CD4-positive, alpha-beta T cell treated with Interleukin-2 at 100 ng/mL for 4 hours (primary cell): ENCODE data around the gene SFRP2.

Experiments used
- DNase-seq: peaks from one replicate; pipeline ENCODE4 v3.0.0-alpha.2; 2020; ENCODE audit warnings: low spot score

Gene SFRP2

GRCh38 chr4:153794006-153794405 lies 5.1 kb upstream of the SFRP2 start:
- no peak for DNase-seq

GRCh38 chr4:153792618-153793247 lies 3.9 kb upstream of the SFRP2 start:
- DNase-seq, result no peak

- DNase-seq, result no peak
These were observed 3.1 kb upstream of the SFRP2 start for GRCh38 chr4:153791746-153792617.

- DNase-seq, result no peak
These were observed 2.2 kb upstream of the SFRP2 start for GRCh38 chr4:153790962-153791551.

- no peak for DNase-seq
These were observed 1.6 kb upstream of the SFRP2 start for GRCh38 chr4:153790500-153790865.

GRCh38 chr4:153789741-153790499 lies 1.0 kb upstream of the SFRP2 start:
- no peak for DNase-seq

- no peak for DNase-seq
These were observed 851 bp downstream of the SFRP2 start for GRCh38 chr4:153788051-153788412.

GRCh38 chr4:153787575-153787974 lies 1.3 kb downstream of the SFRP2 start:
- no peak for DNase-seq

- DNase-seq, result no peak
These were observed 1.8 kb downstream of the SFRP2 start for GRCh38 chr4:153787061-153787560.

- DNase-seq, result no peak
These were observed 2.8 kb downstream of the SFRP2 start for GRCh38 chr4:153785910-153786721.

GRCh38 chr4:153784166-153784699 lies 4.7 kb downstream of the SFRP2 start:
- no peak for DNase-seq

- DNase-seq, result no peak
These were observed 6.3 kb downstream of the SFRP2 start for GRCh38 chr4:153782581-153782980.

- no peak for DNase-seq
These were observed 7.0 kb downstream of the SFRP2 start for GRCh38 chr4:153781717-153782416.

- no peak for DNase-seq
These were observed 7.6 kb downstream of the SFRP2 start for GRCh38 chr4:153781280-153781679.

- no peak for DNase-seq
These were observed 8.0 kb downstream of the SFRP2 start for GRCh38 chr4:153780876-153781275.

GRCh38 chr4:153780221-153780620 lies 8.7 kb downstream of the SFRP2 start:
- DNase-seq, result no peak

GRCh38 chr4:153778383-153778782 lies 10.5 kb downstream of the SFRP2 start:
- no peak for DNase-seq

- DNase-seq, result no peak
These were observed 11.5 kb downstream of the SFRP2 start for GRCh38 chr4:153777421-153777820.

- no peak for DNase-seq
These were observed 12.3 kb downstream of the SFRP2 start for GRCh38 chr4:153776601-153777000.

GRCh38 chr4:153773236-153773690 lies 15.6 kb downstream of the SFRP2 start:
- no peak for DNase-seq
